Measurements from ENCODE around the gene ZNG1A. TPM values are rescaled to one million over a fixed set of nuclear protein-coding genes. Genes with fewer than 3 reads are reported as not detected.
A peak's percentile ranks its signal among the peaks of the same experiment; 100 is the strongest.
"Not testable (repeated sequence)": the region's sequence is repeated elsewhere in the genome, so short reads cannot be mapped to it uniquely, and the experiment has no call there.

ZNG1A gene
- total RNA-seq, 1 donor from 2014 or later = 46.7 TPM

DNA sequence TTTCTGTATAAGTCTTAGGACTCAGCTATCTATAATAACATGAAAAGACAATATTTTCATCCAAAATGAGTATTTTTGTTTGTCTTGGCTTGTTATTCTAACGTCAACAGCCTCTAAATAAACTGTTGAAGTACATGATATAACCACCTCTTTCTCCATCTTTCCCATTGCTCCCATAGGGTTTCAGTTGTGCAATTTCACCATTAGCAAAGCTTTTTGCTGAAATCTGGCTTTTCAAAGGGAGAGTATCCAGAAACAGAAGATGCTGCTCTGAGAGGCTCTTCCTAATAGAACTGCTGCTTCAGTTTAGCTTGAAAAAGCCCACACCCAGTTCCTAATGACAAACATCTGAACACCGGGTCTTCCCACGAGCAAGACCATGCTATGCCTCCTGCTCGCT, 91.8 kb downstream of the ZNG1A start:
- H3K4me1 Mint-ChIP-seq (ENCODE audit: unreplicated experiment); H3K27me3 Mint-ChIP-seq (ENCODE audit: unreplicated experiment); DNase-seq (ENCODE audit: low spot score); H3K27ac Mint-ChIP-seq (ENCODE audit: unreplicated experiment); H3K9me3 Mint-ChIP-seq (ENCODE audit: unreplicated experiment); H3K36me3 Mint-ChIP-seq (ENCODE audit: low read depth, unreplicated experiment); H3K4me3 Mint-ChIP-seq (ENCODE audit: unreplicated experiment): not testable (repeated sequence)

GRCh38 chr9:86697-87096, 92.2 kb downstream of the ZNG1A start:
- H3K9me3 Mint-ChIP-seq (ENCODE audit: unreplicated experiment); H3K4me1 Mint-ChIP-seq (ENCODE audit: unreplicated experiment); DNase-seq (ENCODE audit: low spot score); H3K27ac Mint-ChIP-seq (ENCODE audit: unreplicated experiment); H3K36me3 Mint-ChIP-seq (ENCODE audit: low read depth, unreplicated experiment); H3K4me3 Mint-ChIP-seq (ENCODE audit: unreplicated experiment); H3K27me3 Mint-ChIP-seq (ENCODE audit: unreplicated experiment): not testable (repeated sequence)

GRCh38 chr9:82932-83689, 95.7 kb downstream of the ZNG1A start:
- H3K27ac Mint-ChIP-seq (ENCODE audit: unreplicated experiment); H3K27me3 Mint-ChIP-seq (ENCODE audit: unreplicated experiment); H3K4me3 Mint-ChIP-seq (ENCODE audit: unreplicated experiment); H3K9me3 Mint-ChIP-seq (ENCODE audit: unreplicated experiment); H3K36me3 Mint-ChIP-seq (ENCODE audit: low read depth, unreplicated experiment); DNase-seq (ENCODE audit: low spot score); H3K4me1 Mint-ChIP-seq (ENCODE audit: unreplicated experiment): not testable (repeated sequence)

- H3K4me3 Mint-ChIP-seq (ENCODE audit: unreplicated experiment); H3K36me3 Mint-ChIP-seq (ENCODE audit: low read depth, unreplicated experiment); H3K27me3 Mint-ChIP-seq (ENCODE audit: unreplicated experiment); H3K4me1 Mint-ChIP-seq (ENCODE audit: unreplicated experiment); DNase-seq (ENCODE audit: low spot score); H3K9me3 Mint-ChIP-seq (ENCODE audit: unreplicated experiment); H3K27ac Mint-ChIP-seq (ENCODE audit: unreplicated experiment): not testable (repeated sequence)
Measured at GRCh38 chr9:78333-78732, 100.5 kb downstream of the ZNG1A start.

DNA sequence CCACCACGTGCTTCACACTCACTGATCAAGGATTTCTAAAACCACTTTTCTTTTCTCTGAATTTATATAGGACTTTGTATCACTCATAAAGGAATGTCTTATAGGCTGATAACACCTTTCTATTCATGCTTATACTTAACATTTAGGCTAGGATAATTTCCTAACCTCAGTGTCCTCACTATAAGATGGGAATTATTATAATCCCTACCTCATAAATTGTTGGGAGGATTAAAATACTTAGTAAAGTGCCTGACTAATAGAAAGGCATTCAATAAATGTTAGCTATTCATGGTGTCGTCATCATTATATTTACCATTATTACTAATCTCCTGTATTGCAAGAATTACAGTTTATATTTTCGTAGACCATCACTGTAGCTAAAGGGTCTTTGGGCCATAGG, 102.5 kb downstream of the ZNG1A start:
- H3K27me3 Mint-ChIP-seq (ENCODE audit: unreplicated experiment); H3K36me3 Mint-ChIP-seq (ENCODE audit: low read depth, unreplicated experiment); DNase-seq (ENCODE audit: low spot score); H3K4me3 Mint-ChIP-seq (ENCODE audit: unreplicated experiment); H3K9me3 Mint-ChIP-seq (ENCODE audit: unreplicated experiment); H3K4me1 Mint-ChIP-seq (ENCODE audit: unreplicated experiment); H3K27ac Mint-ChIP-seq (ENCODE audit: unreplicated experiment): not testable (repeated sequence)

DNA sequence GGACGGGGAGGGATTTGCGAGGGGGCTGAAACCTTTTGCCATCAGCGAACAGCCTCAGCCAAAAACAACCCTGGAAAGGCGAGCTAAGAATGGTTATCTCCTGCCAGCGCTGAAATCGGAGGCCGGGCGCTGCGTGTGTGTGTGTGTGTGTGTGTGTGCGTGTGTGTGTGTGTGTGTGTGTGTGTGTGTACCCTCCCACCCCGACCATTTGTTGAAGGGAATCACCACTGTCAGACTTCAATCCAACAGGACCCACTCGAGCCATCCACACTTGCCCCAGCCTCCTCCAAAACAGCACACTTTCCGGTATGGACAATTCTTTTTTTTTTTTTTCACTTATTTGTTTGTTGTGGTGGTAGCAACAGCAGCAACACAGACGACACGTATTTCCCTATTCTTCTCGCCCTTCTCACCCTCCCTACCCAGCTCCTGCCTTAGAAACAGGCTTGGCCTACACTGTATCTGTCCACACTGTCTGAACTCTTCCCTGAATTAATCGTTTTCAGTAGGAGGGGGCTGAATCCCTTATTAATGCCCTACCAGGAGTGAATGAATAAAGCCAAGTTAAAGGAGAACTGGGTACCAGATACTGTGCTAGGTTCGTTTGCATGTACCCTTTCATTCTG, 104.8 kb downstream of the ZNG1A start:
- not testable (repeated sequence) for DNase-seq (ENCODE audit: low spot score); H3K36me3 Mint-ChIP-seq (ENCODE audit: low read depth, unreplicated experiment); H3K9me3 Mint-ChIP-seq (ENCODE audit: unreplicated experiment); H3K27me3 Mint-ChIP-seq (ENCODE audit: unreplicated experiment); H3K4me1 Mint-ChIP-seq (ENCODE audit: unreplicated experiment)
- peak overlapping the region; percentile 88 for H3K4me3 Mint-ChIP-seq (ENCODE audit: unreplicated experiment)
- H3K27ac Mint-ChIP-seq (ENCODE audit: unreplicated experiment) = peak overlapping the region; percentile 84

GRCh38 chr9:73076-73899, 105.6 kb downstream of the ZNG1A start:
- peak; percentile 41 for DNase-seq (ENCODE audit: low spot score)
- not testable (repeated sequence) for H3K4me1 Mint-ChIP-seq (ENCODE audit: unreplicated experiment); H3K27ac Mint-ChIP-seq (ENCODE audit: unreplicated experiment); H3K27me3 Mint-ChIP-seq (ENCODE audit: unreplicated experiment); H3K36me3 Mint-ChIP-seq (ENCODE audit: low read depth, unreplicated experiment); H3K9me3 Mint-ChIP-seq (ENCODE audit: unreplicated experiment)
- peak overlapping the region; percentile 88 for H3K4me3 Mint-ChIP-seq (ENCODE audit: unreplicated experiment)

Other genes starting within 250 kb of the ZNG1A start
- gene WASHC1, start 149.6 kb downstream of the ZNG1A start, total RNA-seq (ENCODE audit: unreplicated experiment) = 21.7 TPM
- gene FOXD4, start 60.6 kb downstream of the ZNG1A start, total RNA-seq (ENCODE audit: unreplicated experiment) = 0.49 TPM
- gene DOCK8, start 35.8 kb upstream of the ZNG1A start, total RNA-seq (ENCODE audit: unreplicated experiment) = 8.3 TPM